GM10248 (cell line): ENCODE data around the gene QTRT2.

Source experiments
- CTCF ChIA-PET: fragments of 300-600 bp; sonication (Branson Sonifier 250); formaldehyde crosslinking; extraction: SDS; loops from one replicate; lab custom pipeline; 2021; ENCODE audit warnings: antibody characterized with exemption; lab: Yijun Ruan, JAX
- POLR2A ChIA-PET: fragments of 350-650 bp; sonication (Branson Sonifier 250); formaldehyde crosslinking; extraction: SDS; loops from one replicate; lab custom pipeline; 2020; ENCODE audit warnings: antibody characterized with exemption; lab: Yijun Ruan, JAX
- DNase-seq: peaks from one replicate; pipeline ENCODE4 v3.0.0; 2012; ENCODE audit errors: extremely low spot score
- CTCF ChIP-seq: IDR thresholded peaks from 2 replicates; pipeline ENCODE4 v1.5.1; 2012; ENCODE audit warnings: mild to moderate bottlenecking, low read depth; ENCODE audit errors: extremely low read depth, missing control alignments, control extremely low read depth

Gene QTRT2

GRCh38 chr3:114120211-114120610 is 63.7 kb downstream of the QTRT2 start:
- TF ChIP-seq CTCF, result no peak
- DNase-seq, result no peak
- ChIA-PET CTCF (no interaction called here), POLR2A (no interaction called here)

- no peak for TF ChIP-seq CTCF
- no peak for DNase-seq
- POLR2A ChIA-PET, result no interaction called here
- CTCF ChIA-PET, result no interaction called here
Measured at GRCh38 chr3:114122027-114122709, 65.6 kb downstream of the QTRT2 start.

- ChIA-PET POLR2A (no interaction called here), CTCF (interaction anchor here (0.9 kb wide), 1 partner anchor 18 kb away, joined by 3 read pairs; no protein-coding TSS in a partner anchor)
- TF ChIP-seq CTCF, result no peak
- DNase-seq, result no peak
Measured at GRCh38 chr3:114126461-114126860, 69.9 kb downstream of the QTRT2 start.

- no peak for TF ChIP-seq CTCF
- POLR2A ChIA-PET, result no interaction called here
- no peak for DNase-seq
- CTCF ChIA-PET, result interaction anchor here (0.9 kb wide), 1 partner anchor 15 kb away, joined by 3 read pairs; no protein-coding TSS in a partner anchor
Measured at GRCh38 chr3:114127517-114127916, 71.0 kb downstream of the QTRT2 start.

GRCh38 chr3:114128231-114128630 is 71.7 kb downstream of the QTRT2 start:
- no peak for TF ChIP-seq CTCF
- ChIA-PET POLR2A (no interaction called here), CTCF (no interaction called here)

GRCh38 chr3:114128826-114129225 is 72.3 kb downstream of the QTRT2 start:
- ChIA-PET CTCF (no interaction called here), POLR2A (no interaction called here)
- DNase-seq, result no peak
- no peak for TF ChIP-seq CTCF

More at GRCh38 chr3:114128231-114128630, 71.7 kb downstream of the QTRT2 start:
- no peak for DNase-seq

GRCh38 chr3:114132500-114132899 is 76.0 kb downstream of the QTRT2 start:
- no peak for DNase-seq
- POLR2A ChIA-PET, result no interaction called here
- TF ChIP-seq CTCF, result no peak
- CTCF ChIA-PET, result no interaction called here
